Stimulated activated CD4-positive, alpha-beta T cell treated with anti-CD3 and anti-CD28 coated beads, Interleukin-4, amount 100 ng/mL, for 48 hours (primary cell): Measurements from ENCODE around the gene DISC1.

ENCODE experiments used
- DNase-seq, 2 donors: peaks; one replicate each; pipeline ENCODE4 v3.0.0-alpha.2; 2020; ENCODE audit warnings: low read depth in 2 of 2

Gene DISC1

DNA sequence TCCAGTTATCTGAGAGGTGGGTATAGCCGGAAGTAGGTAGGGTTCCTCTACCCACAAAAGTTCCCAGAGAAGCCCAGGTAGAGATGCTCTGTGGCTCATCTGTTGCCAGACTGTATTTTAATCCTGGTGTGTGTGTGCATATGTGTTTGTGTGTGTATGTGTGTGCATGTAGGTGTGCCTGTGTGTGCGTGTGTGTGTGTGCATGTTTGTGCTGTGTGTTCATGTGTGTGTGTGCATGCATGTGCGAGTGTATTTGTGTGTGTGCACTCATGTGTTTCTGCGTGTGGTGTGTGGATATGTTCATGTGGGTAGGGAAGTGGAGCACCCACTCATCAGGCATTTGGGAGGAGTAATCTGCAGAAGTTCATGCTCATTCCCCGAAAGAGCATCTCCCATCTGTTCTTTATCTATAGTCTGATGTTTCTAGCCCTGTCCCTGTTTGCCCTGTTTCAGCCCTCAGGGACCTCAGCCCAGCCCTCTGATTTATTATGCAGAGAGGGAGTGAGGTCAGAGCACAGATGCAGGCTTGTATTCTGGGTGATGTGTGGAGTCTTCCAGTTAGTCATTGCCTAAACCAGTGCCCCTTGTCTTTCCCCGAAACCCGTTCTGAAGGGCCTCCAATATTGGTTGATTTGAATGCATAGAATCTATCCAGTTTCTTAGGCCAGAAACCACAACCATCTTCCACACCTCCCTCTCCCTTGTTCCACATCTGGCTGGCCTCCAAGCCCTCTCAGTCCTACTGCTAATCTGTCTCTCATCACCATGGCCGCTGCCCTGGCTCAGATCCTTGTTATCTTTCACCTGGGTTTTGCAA lies 69.1 kb downstream of the DISC1 start:
- no peak for DNase-seq

DNA sequence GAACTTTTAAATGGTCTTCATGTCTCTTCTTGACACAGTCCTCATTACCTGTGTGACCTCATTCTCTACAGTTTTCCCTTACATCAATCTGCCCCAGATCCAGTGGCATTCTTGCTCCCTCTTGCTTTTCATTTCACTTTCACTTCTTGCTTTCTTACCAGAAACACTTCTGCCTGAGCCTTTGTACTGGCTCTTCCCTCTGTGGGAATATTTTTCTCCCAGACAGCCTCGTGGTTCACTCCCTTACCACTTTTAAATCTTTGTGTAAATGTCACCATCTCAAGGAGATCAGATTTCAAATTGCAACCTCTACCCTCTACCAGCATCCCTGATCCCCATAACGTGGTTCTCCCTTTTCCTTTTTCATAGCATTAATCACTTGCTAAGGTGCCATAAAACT lies 73.2 kb downstream of the DISC1 start:
- no peak for DNase-seq

GRCh38 chr1:231701306-231701705 lies 74.7 kb downstream of the DISC1 start:
- DNase-seq: no peak

DNA sequence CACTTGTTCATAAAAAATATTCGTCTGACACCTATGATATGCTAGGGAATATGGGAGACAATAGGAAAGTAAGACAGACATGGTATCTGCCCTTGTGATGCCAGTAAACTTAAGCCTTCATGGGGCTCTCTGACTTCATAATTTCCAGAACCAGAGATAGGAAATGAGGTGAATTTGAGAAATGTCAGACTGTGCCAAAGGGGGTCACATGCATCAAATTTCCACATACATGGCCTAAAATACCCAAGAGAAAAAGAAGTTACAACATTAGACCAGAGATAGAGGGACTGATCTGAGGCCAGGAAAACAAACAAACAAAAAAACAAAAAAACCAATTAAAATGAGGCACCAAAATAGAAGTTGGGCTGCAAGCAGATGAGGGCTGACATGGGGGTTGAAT lies 75.7 kb downstream of the DISC1 start:
- DNase-seq: no peak

DNA sequence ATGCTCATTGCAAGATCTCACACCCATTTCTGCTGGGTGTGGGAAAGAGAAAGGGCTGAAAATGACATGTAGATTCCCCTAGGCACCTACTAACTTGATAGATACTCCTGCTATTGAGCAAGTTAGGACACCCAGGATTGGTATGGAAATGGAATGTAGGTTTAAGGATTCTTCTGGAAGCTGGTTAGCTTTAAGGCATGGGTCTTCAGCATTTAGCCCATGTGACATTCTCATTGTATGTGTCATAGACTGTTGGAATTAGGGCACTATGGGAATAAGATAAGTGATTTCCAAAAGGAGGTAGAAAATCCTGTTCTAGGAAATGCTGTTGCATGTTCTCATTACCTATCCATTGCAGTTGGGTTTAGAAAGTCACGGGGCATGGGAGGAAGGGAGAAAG lies 76.2 kb downstream of the DISC1 start:
- no peak for DNase-seq

DNA sequence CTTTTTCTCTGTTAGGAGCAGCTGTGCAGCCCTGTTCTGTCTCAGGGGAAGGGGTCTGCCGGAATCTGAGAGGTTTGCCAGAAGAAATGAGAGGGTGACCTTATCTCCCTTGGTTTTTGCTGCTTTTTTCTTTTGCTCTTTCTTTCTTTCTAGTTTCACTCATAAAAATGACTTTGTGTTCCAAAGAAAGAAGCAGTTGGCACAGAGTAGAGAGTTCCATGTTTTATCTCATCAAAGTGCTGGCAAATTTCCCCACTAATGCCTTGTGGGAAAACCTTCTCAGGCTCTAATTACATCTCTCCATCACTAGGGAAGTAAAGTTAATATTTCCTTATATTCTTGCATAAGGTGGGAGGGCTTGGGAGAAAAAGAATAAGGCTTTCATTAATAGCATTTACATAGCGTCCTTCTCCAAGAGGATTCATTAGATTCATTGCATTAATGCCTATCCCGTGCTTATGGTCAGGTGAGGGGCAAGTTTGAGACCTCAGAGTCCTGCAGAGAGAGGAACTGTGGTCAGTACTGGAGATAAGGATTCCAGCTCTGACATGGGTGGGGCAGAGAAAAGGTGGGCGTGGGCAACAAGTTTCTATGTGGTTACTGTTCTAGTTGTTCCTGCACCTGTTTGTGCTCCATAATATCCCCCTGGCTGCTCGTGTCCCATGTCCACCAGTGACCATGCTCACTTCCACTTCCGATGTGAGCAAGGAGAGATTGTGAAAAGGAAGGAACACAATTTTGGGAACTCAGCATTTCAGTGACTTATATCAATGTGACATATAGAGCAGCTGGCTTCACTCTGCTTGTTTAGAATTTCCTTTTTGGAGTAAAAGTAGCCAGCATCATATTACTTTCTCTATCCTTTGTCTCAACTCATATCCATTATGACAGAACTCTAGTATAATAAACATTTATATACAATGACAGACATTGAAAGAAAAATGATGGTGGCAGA lies 79.5 kb downstream of the DISC1 start:
- no peak for DNase-seq

- no peak for DNase-seq
Observed at GRCh38 chr1:231706934-231707333, 80.3 kb downstream of the DISC1 start.

GRCh38 chr1:231707407-231707806 lies 80.8 kb downstream of the DISC1 start:
- no peak for DNase-seq

DNA sequence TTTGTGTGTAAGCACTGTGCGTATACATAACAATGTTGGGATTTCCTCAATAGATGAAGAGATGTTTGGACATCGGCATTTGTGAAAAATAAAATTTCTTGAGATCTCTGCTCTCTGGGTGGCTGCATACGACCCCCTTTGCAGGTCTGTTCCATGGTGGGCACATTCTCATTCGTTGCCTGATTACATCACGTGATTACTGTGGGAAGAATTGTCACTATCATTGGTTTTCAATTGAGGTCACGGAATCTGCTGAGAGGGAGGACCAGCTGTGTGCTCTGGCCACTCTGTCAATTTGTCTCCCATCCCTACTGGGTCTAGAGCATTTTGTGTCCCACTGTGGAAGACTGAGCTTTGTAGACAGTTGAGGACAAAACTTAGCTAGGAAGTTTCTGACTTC lies 81.8 kb downstream of the DISC1 start:
- no peak for DNase-seq

DNA sequence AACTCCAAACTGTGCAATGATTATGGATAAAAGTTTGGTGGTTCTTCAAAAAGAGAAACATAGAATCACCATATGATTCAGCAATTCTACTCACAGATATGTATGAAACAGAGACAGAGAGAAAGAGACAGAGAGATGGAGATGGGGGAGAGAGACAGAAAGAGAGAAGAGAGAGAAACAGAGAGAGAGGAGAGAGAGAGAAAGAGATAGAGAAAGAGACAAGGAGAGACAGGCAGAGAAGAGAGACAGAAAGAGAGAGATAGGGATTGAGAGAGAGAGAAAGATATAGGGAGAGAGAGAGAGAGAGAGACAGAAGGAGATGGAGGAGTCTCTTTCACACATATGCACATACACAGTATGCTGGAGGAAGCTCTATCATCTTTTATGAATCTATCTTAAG lies 87.8 kb downstream of the DISC1 start:
- DNase-seq: no peak

DNA sequence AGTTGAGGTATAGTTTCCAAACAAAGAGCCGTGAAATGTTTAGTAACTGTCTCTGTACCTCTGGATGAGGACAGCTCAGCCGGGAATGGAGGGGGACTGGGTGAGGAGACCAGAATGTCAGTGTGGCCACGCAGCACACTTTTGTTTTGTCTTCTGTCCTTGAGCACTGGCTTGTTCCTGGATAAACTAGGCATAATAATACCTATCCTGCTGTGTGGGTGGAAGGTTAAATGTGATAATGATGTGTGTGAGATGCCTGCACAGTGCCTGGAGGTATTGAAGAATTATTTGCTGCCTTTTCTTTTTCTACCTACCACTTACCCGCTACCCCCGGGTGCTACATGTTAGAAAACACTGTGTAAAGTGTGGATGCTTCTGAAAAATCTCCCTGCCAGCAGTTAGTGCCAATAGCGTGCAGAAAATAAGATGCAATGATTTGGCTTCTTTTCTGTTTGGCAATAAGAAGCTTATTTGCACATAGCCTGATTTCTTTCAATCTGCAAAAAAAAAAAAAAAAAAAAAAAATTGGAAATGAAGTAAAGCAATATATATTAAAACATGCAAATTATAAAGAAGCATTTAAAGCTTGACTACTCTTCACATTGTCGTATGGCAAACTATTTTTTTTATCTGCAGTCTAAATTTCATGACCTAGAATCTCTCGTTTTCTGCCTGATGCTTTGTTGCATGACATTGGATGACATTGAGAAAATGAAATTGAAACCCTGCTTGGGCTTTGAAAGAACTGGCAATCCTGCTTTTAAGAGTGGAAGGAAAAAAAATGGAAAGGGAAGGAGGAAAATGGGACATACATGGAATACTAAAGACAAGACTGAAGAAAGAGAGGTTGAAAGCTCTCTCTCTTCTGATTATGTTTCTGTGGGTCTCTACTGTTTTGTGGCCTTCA lies 89.5 kb downstream of the DISC1 start:
- no peak for DNase-seq

DNA sequence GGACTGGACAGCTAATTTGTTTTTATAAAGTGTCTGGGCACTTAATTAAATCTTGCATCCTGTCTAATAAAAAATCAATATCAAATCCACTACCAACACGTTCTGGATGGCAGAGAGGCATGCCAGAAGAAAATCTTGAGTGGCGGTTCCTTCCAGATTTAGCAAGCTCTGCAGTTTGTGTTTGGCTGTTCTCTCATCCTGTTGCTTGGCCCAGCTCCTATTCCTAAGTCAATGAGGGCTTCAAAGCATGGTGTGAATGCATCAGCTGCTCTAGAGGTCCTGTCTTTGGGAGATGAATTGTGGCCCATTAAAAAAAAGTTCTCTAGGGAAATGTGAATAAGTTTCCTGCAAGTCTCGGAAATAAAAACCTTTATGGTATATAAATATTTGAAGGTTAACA lies 90.3 kb downstream of the DISC1 start:
- no peak for DNase-seq

DNA sequence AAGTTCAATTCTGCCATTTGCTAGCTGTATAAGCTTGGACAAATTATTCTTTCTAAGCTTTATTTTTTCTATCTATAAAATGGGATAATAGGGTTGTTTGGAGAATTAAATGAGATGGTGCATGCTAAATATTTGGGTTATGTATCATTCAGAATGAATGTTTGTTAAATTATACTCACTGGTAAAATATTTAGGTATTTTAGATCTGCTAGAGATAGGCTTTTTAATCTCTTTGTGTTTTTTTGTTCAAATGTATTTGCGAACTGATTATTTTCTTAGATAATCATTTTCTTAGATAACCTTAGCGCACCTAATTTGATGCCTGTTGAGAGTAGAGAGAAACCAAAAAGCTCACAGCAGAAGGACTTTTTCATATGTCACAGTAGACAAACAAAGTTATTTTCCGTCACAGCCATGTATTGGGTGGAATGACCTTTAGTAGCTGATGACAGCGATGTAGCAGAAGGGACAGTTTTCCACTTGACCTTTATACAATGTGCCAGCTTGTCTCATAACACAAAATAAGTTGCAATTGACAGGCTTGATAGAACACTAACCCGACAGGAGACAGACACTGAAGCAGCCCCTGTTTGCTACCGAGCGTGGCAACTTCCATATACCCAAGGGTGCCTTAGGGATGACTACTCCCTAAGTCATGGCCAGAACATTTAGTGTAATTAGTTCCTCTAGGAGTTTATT lies 93.0 kb downstream of the DISC1 start:
- DNase-seq: no peak

DNA sequence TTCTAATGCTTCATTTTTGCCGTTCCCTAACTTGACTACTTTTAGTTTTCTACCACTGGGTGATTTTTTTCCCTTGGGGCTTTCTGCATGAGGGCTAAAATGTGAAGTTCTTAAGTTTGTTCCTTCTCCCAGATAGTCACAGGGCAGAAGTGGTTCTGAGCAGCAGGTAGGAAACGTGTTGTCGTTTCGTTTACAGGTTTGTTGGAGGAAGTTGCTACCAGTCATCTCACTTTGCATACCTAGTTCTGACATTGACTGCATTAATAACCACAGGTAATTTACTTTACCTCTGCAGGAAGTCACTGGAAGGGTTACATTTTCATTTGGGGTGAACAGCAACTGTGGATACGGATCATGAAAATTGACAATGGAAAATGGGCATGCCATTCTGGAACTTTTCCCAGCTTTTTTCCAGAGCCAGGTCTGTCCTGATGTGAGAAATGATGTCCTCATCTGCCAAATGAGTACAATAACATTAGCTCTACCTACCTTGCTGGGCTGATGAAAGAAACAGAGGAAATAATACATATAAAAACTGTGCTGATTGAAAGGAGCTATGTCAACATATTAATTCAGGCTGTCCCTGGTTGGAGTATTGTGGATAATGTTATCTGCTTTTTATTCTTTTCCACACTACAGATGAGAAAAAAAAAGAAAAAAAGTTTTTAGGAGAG lies 94.2 kb downstream of the DISC1 start:
- no peak for DNase-seq

DNA sequence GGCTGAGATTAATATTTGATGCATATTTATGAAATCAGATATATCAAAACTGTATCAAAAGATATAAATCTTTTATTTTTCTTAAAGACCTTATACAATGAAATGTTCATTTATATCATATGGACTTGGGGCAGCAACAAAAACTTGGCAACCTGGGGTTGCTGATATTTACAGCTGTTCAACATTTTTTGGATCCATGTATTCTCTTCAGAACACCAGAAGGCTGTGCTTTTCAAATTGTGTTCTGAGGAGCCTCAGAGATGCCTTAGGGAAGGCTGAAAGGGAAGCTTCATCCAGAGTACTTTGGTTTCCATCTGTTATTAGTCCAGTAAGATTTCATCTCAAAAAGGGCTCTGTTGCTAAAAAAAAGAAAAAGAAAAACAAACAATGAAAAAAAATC lies 94.8 kb downstream of the DISC1 start:
- no peak for DNase-seq

DNA sequence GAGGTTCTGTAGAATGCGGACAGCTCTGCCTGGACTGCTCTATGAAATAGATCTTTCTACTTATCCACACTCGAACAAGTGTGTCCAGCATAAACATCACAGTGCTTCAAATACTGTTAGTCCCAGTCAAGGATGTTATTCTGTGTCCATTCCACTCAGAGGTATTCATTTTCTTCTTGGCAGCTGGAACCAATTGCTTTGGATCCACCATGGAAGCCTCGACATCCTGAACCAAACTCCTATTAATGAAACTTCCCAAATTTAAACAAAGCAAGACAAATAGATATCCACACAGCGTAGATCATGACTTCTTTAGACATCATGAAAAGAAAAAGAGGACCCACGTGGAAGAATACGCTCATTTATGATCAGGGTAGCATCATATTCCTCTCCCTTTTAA lies 95.8 kb downstream of the DISC1 start:
- DNase-seq: no peak

- DNase-seq: no peak
Observed at GRCh38 chr1:231723146-231723545, 96.6 kb downstream of the DISC1 start.

GRCh38 chr1:231724041-231724440 lies 97.5 kb downstream of the DISC1 start:
- DNase-seq: no peak

- DNase-seq: peak; percentile 7 to 9
Observed at GRCh38 chr1:231724876-231725647, 98.5 kb downstream of the DISC1 start.

DNA sequence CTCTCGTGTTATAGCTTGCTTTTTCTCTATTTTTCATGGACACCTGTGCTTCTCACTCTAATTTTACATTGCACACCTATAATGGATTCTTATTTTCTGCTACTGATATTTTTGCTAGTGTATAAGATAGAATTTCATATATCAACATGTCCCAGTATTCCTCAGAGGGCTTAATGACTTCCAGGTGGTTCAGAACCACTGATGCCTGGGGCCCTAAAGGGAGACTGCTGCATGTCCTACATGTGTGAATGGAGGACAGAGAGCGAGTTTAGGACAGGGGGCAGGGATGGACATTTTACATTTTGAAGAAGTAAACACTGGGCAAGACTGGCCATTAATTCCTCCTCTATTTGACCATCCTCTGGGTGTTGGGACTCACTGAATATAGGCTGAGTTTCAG lies 100.6 kb downstream of the DISC1 start:
- DNase-seq: no peak
